ENCODE results near the gene PDAP1. TPM values are rescaled to one million over a fixed set of nuclear protein-coding genes. Genes with fewer than 3 reads are reported as not detected.

Gene PDAP1
- total and polyA plus RNA-seq, 12 donors = 43.6 to 187 (median 90.2) TPM

DNA sequence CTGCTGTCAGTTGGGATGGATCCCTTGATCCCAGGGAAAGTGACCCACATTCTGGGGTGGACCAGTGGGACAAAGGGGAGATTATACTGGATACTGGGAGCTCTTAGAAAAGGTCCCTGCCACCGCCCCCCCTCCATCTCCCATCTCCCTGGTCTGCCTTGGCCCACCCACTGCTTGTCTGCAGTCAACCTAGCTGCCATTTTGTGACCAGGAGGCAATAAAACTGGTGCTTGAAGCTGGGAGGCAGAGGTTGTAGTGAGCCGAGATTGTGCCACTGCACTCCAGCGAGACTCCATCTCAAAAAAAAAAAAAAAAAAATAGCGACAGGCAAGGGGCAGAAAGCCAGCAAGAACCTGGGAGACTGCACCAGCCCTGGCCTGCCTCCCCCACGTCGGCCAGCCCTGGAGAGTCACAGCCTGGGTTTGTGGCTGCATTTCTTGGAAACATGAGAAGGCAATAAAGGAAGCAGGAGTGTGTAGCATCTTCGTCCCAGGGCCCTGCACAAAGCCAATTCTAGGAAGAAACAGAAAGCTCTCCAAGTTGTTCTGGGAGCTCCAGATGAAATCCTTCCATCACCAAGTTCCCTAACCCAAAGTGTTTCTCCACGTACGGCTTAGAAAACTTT lies 38.5 kb downstream of the PDAP1 start:
- H3K27ac ChIP-seq = no peak overlapping the region
- no peaks in the 10 kb centered on the region for H3K9me3 ChIP-seq (replicated peaks in 1 of 3)
- H3K4me3 ChIP-seq = no peak overlapping the region
- H3K27me3 ChIP-seq = no peaks in the 10 kb centered on the region
- TF ChIP-seq, protein P1, sequence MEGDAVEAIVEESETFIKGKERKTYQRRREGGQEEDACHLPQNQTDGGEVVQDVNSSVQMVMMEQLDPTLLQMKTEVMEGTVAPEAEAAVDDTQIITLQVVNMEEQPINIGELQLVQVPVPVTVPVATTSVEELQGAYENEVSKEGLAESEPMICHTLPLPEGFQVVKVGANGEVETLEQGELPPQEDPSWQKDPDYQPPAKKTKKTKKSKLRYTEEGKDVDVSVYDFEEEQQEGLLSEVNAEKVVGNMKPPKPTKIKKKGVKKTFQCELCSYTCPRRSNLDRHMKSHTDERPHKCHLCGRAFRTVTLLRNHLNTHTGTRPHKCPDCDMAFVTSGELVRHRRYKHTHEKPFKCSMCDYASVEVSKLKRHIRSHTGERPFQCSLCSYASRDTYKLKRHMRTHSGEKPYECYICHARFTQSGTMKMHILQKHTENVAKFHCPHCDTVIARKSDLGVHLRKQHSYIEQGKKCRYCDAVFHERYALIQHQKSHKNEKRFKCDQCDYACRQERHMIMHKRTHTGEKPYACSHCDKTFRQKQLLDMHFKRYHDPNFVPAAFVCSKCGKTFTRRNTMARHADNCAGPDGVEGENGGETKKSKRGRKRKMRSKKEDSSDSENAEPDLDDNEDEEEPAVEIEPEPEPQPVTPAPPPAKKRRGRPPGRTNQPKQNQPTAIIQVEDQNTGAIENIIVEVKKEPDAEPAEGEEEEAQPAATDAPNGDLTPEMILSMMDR (IDR thresholded peaks at IDR 0.05) = no peak
- no peak for TF ChIP-seq POLR2A (IDR thresholded peaks at IDR 0.05)
- WGBS, 4 donors = 58 to 64% (median 62%) methylated on average over 8 to 9 of the region's 9 CpGs
- peaks cover 0 to 29% of the 10 kb centered on the region in 2 donors for H3K36me3 ChIP-seq (replicated peaks in 1 of 2)
- DNase-seq = no peak
- intact Hi-C loops (cut with DNase I) = no loop called here
- H3K4me1 ChIP-seq (replicated peaks in 1 of 2) = no peaks in the 10 kb centered on the region

DNA sequence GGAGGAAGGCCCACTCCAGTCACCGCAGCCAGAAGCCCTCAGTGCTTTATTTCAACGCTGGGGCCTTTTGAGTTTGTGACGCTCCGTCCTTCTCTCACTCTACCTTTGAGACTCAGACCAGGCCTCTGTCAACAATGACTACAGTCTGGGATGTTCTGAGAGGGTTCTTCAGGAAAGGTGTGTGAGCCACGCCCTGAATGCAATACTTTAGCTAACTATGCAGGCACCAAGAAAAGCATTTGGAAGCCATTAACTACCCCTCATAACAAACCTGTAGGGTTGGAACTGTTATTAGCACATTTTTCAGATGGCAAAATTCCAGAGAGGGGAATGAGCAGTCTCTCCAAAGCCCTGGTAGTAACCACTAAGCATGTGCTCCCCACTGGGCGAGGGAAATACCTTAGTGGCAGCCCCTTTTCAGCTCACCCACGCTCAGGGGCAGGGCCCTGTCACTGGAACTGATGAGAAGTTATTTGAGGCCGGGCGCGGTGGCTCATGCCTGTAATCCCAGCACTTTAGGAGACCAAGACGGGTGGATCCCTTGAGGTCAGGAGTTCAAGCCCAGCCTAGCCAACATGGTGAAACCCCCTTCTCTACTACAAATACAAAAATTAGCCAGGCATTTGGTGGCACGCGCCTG lies 39.5 kb downstream of the PDAP1 start:
- TF ChIP-seq, protein P1 (IDR thresholded peaks at IDR 0.05) = no peak
- TF ChIP-seq POLR2A (IDR thresholded peaks at IDR 0.05) = no peak
- 89 to 97% (median 95%) methylated on average over 12 to 13 of the region's 13 CpGs for WGBS, 4 donors
- no peak for DNase-seq
- Histone ChIP-seq H3K4me3 (no peak overlapping the region), H3K27me3 (no peaks in the 10 kb centered on the region), H3K4me1 (replicated peaks in 1 of 2) (no peaks in the 10 kb centered on the region), H3K27ac (no peak overlapping the region), H3K9me3 (replicated peaks in 1 of 3) (no peaks in the 10 kb centered on the region), H3K36me3 (replicated peaks in 1 of 2) (peaks cover 0 to 39% of the 10 kb centered on the region in 2 donors)
- intact Hi-C loops (cut with DNase I) = no loop called here

DNA sequence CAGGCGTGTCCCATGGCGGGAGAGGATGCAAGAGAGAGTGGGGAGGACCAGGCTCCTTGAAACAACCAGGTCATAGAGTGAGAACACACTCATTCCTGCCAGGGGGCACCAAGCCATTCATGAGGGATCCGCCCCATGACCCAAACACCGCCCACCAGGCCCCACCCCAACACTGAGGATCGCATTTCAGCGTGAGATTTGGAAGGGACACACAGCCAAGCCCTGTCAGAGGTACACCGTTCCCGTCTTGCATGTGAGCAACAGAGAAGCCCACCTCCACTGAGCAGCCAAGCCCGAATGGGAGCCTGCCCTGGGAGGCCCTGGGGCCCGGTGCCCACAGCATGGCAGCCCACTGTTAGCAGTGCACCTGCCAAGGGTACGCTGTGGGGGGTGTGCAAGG lies 41.8 kb downstream of the PDAP1 start:
- Histone ChIP-seq H3K4me1 (replicated peaks in 1 of 2) (no peaks in the 10 kb centered on the region), H3K27ac (no peak overlapping the region), H3K36me3 (replicated peaks in 1 of 2) (peaks cover 0 to 57% of the 10 kb centered on the region in 2 donors), H3K9me3 (replicated peaks in 1 of 3) (no peaks in the 10 kb centered on the region), H3K27me3 (no peaks in the 10 kb centered on the region), H3K4me3 (no peak overlapping the region)
- DNase-seq = no peak
- WGBS, 4 donors = 81 to 94% (median 85%) methylated on average over 4 to 11 of the region's 11 CpGs
- TF ChIP-seq, protein P1 (IDR thresholded peaks at IDR 0.05) = no peak
- no peak for TF ChIP-seq POLR2A (IDR thresholded peaks at IDR 0.05)
- intact Hi-C loops (cut with DNase I) = no loop called here

DNA sequence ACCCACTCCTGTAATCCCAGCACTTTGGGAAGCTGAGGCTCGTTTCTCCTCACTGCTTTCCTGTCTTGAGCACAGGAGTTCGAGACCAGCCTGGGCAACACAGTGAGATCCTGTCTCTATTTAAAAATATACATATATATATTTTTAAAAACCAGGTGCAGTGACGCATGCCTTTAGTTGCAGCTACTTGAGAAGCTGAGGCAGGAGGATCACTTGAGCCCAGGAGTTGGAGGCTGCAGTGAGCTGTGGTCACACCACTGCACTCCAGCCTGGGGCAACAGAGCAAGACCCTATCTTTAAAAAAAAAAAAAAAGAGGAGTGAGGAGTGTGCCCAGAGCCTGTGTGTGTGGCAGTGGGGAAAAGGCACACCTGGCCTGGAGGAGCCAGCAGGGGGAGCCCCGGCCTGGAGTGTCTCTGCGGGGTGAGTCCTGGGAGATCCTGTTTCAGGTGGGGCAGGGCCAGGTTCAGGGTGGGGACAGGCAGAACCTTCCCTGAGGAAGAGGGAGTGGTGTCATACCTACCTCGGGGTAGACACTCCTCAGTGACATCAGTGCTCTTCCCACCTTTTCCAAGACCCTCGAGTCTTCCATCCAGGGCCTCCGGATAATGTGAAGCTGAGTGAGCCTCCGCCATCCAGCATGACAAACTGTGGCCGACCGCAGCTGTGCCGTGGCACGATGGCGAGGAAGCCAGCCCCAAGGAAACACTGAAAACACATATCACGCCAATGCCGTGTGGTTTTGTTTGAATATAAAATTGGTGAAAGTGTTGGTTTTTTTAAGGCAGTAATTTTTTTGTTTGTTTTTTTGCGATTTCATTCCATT lies 42.9 kb downstream of the PDAP1 start:
- Histone ChIP-seq H3K36me3 (replicated peaks in 1 of 2) (peaks cover 0 to 68% of the 10 kb centered on the region in 2 donors), H3K27ac (no peak overlapping the region)
- TF ChIP-seq POLR2A (IDR thresholded peaks at IDR 0.05) = no peak
- TF ChIP-seq, protein P1 (IDR thresholded peaks at IDR 0.05) = peak; percentile 28 to 54 (median 46)

More for the DNA sequence above, 42.9 kb downstream of the PDAP1 start:
- no peak overlapping the region for H3K4me3 ChIP-seq
- no peaks in the 10 kb centered on the region for H3K27me3 ChIP-seq
- no peaks in the 10 kb centered on the region for H3K9me3 ChIP-seq (replicated peaks in 1 of 3)
- no peaks in the 10 kb centered on the region for H3K4me1 ChIP-seq (replicated peaks in 1 of 2)
- DNase-seq = peak in 3 of 7 donors; percentile 49 to 61 (median 51)
- WGBS, 4 donors = 81 to 82% (median 81%) methylated on average over 14 to 17 of the region's 17 CpGs
- intact Hi-C loops (cut with DNase I) = no loop called here
